Coronary artery (tissue), 2 donors: ENCODE data around the gene FBXO10.
A peak's percentile ranks its signal among the peaks of the same experiment; 100 is the strongest.

Source experiments
- DNase-seq: peaks from one replicate; pipeline ENCODE4 v3.0.0-alpha.2; 2017; ENCODE audit warnings: low spot score
- H3K27ac ChIP-seq, 2 donors: fragments of 200-600 bp; sonication (generic); one replicate each; pipeline ENCODE4 v1.5.1; 2016 to 2019
- H3K4me3 ChIP-seq: fragments of 200-600 bp; sonication (generic); 2 replicates; pipeline ENCODE4 v1.5.1; 2016; ENCODE audit warnings: mild to moderate bottlenecking, moderate library complexity
- CTCF ChIP-seq: fragments of 200-600 bp; sonication (generic); IDR thresholded peaks from one replicate; pipeline ENCODE4 v1.5.1; 2019; ENCODE audit warnings: antibody characterized with exemption

Gene FBXO10

GRCh38 chr9:37593883-37594448 is 17.8 kb upstream of the FBXO10 start:
- H3K27ac ChIP-seq = peak overlapping the region in 1 of 2 donors; percentile 47
- H3K4me3 ChIP-seq = peak overlapping the region; percentile 45
- DNase-seq = no peak
- TF ChIP-seq CTCF = no peak

- Histone ChIP-seq H3K4me3 (peak within 1 kb of the TSS; percentile 95), H3K27ac (peak within 1 kb of the TSS; percentile 70 to 89)
- TF ChIP-seq CTCF = no peak
- DNase-seq = peak; percentile 94
Measured at GRCh38 chr9:37592108-37592951, 16.1 kb upstream of the FBXO10 start, which contains the start of gene TOMM5. Gene TOMM5, minus strand, starts transcription at chr9:37592597. Its CDS starts 65 bp downstream, at chr9:37592532.

- no peak for DNase-seq
- Histone ChIP-seq H3K4me3 (no peak overlapping the region), H3K27ac (no peak overlapping the region)
- TF ChIP-seq CTCF = no peak
Measured at GRCh38 chr9:37587521-37587920, 11.3 kb upstream of the FBXO10 start.

GRCh38 chr9:37583522-37584121 is 7.4 kb upstream of the FBXO10 start:
- no peak overlapping the region for H3K4me3 ChIP-seq
- no peak for TF ChIP-seq CTCF
- no peak overlapping the region for H3K27ac ChIP-seq
- no peak for DNase-seq

GRCh38 chr9:37582548-37583157 is 6.5 kb upstream of the FBXO10 start:
- Histone ChIP-seq H3K4me3 (no peak overlapping the region), H3K27ac (no peak overlapping the region)
- no peak for DNase-seq
- no peak for TF ChIP-seq CTCF

- TF ChIP-seq CTCF = no peak
- no peak for DNase-seq
- Histone ChIP-seq H3K4me3 (peak overlapping the region; percentile 79), H3K27ac (peak overlapping the region; percentile 79 to 82)
Measured at GRCh38 chr9:37575511-37575914, 667 bp downstream of the FBXO10 start.
